Measurements from ENCODE around the gene BIN1. TPM values are rescaled to one million over a fixed set of nuclear protein-coding genes. Genes with fewer than 3 reads are reported as not detected.

Gene BIN1
- total RNA-seq, 1 donor from 2014 or later: 15.8 TPM

DNA sequence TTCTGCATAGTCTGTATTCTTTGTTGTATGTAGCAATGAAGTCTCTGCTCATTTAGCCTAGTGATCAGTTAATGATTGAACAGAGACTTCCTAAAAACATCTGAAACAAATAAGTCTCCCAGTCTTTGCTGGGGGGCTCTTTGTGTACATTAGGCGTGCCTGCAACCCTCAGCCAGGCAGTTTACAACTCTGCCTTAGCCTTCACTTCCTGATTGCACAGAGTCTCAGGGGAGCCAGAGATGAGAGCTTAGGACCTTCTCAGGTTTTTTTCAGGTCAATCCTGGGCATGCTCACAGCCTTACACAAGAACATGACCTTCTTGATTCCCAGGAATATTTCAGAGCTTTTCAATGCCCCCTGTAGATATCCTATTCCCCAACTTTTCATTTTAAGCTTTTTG is 44.0 kb upstream of the BIN1 start:
- Histone ChIP-seq H3K9me3 (replicated peaks) (peaks cover 7% of the 10 kb centered on the region), H3K27me3 (ENCODE audit: low read depth) (peaks cover 9% of the 10 kb centered on the region), H3K4me1 (peaks cover 5% of the 10 kb centered on the region), H3K4me3 (no peak overlapping the region), H3K36me3 (no peaks in the 10 kb centered on the region), H3K27ac (replicated peaks) (no peak overlapping the region)
- intact Hi-C loops (cut with micrococcal nuclease): no loop called here
- no peak for TF ChIP-seq CTCF (IDR thresholded peaks at IDR 0.05; ENCODE audit: borderline replicate concordance)
- no peak for DNase-seq

DNA sequence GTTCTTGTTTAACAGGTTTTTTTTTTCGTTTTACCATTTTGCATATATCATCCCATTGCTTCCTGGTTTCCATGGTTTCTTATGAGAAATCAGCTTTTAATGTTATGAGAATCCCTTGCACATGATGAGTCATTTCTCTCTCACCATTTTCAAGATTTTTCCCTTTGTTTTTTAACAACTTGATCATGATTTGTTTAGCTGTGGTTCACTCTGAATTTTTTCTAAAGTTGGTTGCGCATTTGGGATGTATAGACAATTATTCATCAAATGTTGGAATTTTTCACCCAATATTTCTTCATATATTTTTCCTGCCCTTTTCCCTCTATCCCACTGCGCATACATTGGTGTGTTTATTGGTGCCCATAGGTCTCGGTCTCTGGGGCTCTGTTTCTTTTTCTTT is 42.4 kb upstream of the BIN1 start:
- Histone ChIP-seq H3K4me1 (peaks cover 18% of the 10 kb centered on the region), H3K27me3 (ENCODE audit: low read depth) (peaks cover 9% of the 10 kb centered on the region), H3K27ac (replicated peaks) (no peak overlapping the region), H3K36me3 (no peaks in the 10 kb centered on the region), H3K4me3 (no peak overlapping the region), H3K9me3 (replicated peaks) (peaks cover 7% of the 10 kb centered on the region)
- intact Hi-C loops (cut with micrococcal nuclease): no loop called here
- no peak for TF ChIP-seq CTCF (IDR thresholded peaks at IDR 0.05; ENCODE audit: borderline replicate concordance)
- no peak for DNase-seq

DNA sequence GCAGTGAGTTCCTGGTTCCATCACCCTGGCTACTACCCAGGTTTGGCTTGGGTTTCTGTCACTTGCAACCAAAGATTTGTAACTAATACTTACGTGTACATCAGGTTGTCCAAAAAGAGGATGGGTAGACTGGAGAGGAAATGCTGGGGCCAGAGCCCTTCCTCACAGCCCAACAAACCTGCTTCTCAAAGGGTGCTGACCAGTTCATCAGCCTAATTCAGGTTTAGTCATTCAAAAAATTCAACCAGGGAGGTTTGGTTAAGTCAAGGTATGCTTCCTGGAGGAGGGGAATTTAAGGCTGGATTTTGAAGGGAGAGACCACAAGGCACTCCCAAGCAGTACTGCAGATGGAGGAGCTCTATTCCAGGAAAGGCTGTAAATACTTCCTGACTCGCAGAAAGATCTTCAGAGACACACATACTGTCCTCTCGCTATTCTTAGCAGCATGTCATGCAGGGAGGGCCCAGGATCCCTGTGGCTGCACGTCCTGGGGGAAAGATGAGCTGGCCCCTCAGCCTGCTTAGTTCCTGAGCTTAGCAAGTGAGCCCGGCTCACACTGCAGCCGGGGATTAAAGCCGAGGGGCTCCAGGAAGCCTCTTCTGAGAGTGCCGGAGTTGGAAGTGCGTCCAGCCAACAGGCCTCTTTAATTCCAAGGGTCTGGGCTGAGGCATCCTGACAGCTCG is 40.0 kb upstream of the BIN1 start:
- H3K36me3 ChIP-seq: no peaks in the 10 kb centered on the region
- intact Hi-C loops (cut with micrococcal nuclease): no loop called here
- H3K4me3 ChIP-seq: no peak overlapping the region
- TF ChIP-seq CTCF (IDR thresholded peaks at IDR 0.05; ENCODE audit: borderline replicate concordance): no peak
- H3K4me1 ChIP-seq: peaks cover 28% of the 10 kb centered on the region
- no peak for DNase-seq
- no peak overlapping the region for H3K27ac ChIP-seq (replicated peaks)
- peaks cover 2% of the 10 kb centered on the region for H3K27me3 ChIP-seq (ENCODE audit: low read depth)
- peaks cover 7% of the 10 kb centered on the region for H3K9me3 ChIP-seq (replicated peaks)

DNA sequence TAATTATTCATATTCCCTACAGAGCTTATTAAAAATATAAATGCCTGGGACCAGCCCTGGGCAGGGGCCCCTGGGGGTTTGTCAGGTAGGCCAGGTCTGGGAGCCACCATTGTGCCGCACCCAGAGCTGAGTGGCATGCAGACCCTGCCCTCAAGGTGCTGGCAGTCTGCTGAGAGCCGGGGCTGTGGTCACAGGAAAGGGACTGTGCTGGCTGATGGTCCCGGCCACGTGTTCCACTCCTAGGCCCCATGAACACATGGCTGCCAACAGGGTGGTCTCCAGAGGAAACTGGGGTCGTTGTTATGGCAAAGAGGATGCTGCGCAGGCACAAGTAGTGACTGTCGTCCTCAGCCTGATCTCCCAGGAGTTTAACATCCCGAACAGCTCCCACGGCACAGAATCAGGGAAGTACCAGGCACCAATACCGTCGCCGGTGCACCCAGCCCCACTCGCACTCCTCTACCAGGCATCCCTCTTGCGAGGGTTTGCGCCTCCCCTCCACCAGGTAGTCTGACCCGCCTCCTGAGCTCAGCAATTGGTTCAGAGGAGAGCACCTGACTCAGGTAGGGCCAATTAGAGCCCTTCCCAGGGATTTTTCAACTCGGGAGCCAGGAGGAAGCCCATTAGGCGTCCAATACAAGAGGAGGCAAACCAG is 39.2 kb upstream of the BIN1 start:
- Histone ChIP-seq H3K36me3 (no peaks in the 10 kb centered on the region), H3K4me1 (peaks cover 28% of the 10 kb centered on the region), H3K27ac (replicated peaks) (no peak overlapping the region), H3K27me3 (ENCODE audit: low read depth) (peaks cover 9% of the 10 kb centered on the region), H3K9me3 (replicated peaks) (peaks cover 4% of the 10 kb centered on the region), H3K4me3 (no peak overlapping the region)
- DNase-seq: no peak
- intact Hi-C loops (cut with micrococcal nuclease): no loop called here
- no peak for TF ChIP-seq CTCF (IDR thresholded peaks at IDR 0.05; ENCODE audit: borderline replicate concordance)

DNA sequence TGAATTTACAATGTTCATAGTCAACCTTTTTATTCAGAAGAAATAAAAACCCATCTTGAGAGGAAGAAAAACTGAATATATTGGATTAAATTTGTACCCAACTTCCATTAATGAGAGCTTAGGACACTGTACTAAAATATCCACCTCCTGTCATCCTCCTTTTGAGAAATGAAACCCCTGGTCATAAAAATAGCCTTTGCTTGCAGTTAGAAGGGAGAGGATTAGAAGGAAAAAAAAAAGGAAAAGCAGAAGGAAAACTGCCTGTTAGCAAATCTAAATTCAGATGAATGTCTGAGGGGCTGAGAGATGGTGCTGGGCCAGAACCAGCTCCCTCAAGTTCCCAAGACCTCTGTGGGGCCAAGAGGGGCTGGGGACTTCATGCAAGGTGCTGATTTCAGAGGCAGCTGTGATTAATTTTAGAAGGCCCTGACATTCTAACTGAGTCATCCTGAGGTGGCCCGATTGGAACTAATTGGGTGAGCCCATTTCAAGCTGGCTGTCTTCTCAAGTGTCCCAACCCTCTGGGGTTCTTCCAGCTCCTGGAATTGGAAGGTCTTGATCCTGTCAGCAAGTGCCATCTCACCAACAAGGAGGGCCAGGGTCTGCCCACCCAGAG is 38.4 kb upstream of the BIN1 start:
- Histone ChIP-seq H3K4me1 (peaks cover 28% of the 10 kb centered on the region), H3K27me3 (ENCODE audit: low read depth) (peaks cover 18% of the 10 kb centered on the region), H3K4me3 (no peak overlapping the region), H3K36me3 (no peaks in the 10 kb centered on the region), H3K27ac (replicated peaks) (no peak overlapping the region), H3K9me3 (replicated peaks) (no peaks in the 10 kb centered on the region)
- intact Hi-C loops (cut with micrococcal nuclease): no loop called here
- TF ChIP-seq CTCF (IDR thresholded peaks at IDR 0.05; ENCODE audit: borderline replicate concordance): no peak
- no peak for DNase-seq
